Fibroblast of upper back skin (primary cell): ENCODE measurements around the gene TSPAN18.

Experiments
- DNase-seq: peaks from one replicate; pipeline ENCODE4 v3.0.0-alpha.2; 2013

The TSPAN18 gene

GRCh38 chr11:44931466-44931865 lies 204.7 kb downstream of the TSPAN18 start:
- DNase-seq = no peak

GRCh38 chr11:44934110-44934509 lies 207.3 kb downstream of the TSPAN18 start:
- no peak for DNase-seq

- DNase-seq = no peak
These were observed 208.0 kb downstream of the TSPAN18 start for GRCh38 chr11:44934735-44935250.

GRCh38 chr11:44936525-44936924 lies 209.8 kb downstream of the TSPAN18 start:
- DNase-seq = peak; percentile 75

GRCh38 chr11:44936951-44937543 lies 210.3 kb downstream of the TSPAN18 start:
- DNase-seq = no peak

- no peak for DNase-seq
These were observed 211.4 kb downstream of the TSPAN18 start for GRCh38 chr11:44938066-44938691.

GRCh38 chr11:44939673-44940395 lies 213.1 kb downstream of the TSPAN18 start:
- DNase-seq = no peak

GRCh38 chr11:44940404-44940803 lies 213.6 kb downstream of the TSPAN18 start:
- no peak for DNase-seq

- DNase-seq = no peak
These were observed 214.1 kb downstream of the TSPAN18 start for GRCh38 chr11:44940835-44941234.

- no peak for DNase-seq
These were observed 214.7 kb downstream of the TSPAN18 start for GRCh38 chr11:44941259-44942021.

- DNase-seq = no peak
These were observed 215.5 kb downstream of the TSPAN18 start for GRCh38 chr11:44942029-44942955.

GRCh38 chr11:44943118-44943517 lies 216.4 kb downstream of the TSPAN18 start:
- DNase-seq = no peak

GRCh38 chr11:44943696-44944095 lies 216.9 kb downstream of the TSPAN18 start:
- DNase-seq = no peak

GRCh38 chr11:44944181-44944852 lies 217.6 kb downstream of the TSPAN18 start:
- no peak for DNase-seq

GRCh38 chr11:44944853-44945235 lies 218.1 kb downstream of the TSPAN18 start:
- DNase-seq = no peak

- DNase-seq = no peak
These were observed 218.9 kb downstream of the TSPAN18 start for GRCh38 chr11:44945666-44946065.

GRCh38 chr11:44946263-44946662 lies 219.5 kb downstream of the TSPAN18 start:
- peak; percentile 54 for DNase-seq

- no peak for DNase-seq
These were observed 220.4 kb downstream of the TSPAN18 start for GRCh38 chr11:44947114-44947513.

- no peak for DNase-seq
These were observed 221.4 kb downstream of the TSPAN18 start for GRCh38 chr11:44948155-44948554.

GRCh38 chr11:44949160-44950030 lies 222.6 kb downstream of the TSPAN18 start:
- DNase-seq = no peak
